GM20000 (cell line): ENCODE data around the gene ASNSD1.

Source experiments
- DNase-seq: peaks from one replicate; pipeline ENCODE4 v3.0.0; 2012; ENCODE audit warnings: low spot score
- TF ChIP-seq, protein P1 (sequence below): IDR thresholded peaks from 2 replicates; pipeline ENCODE4 v1.5.1; 2012; ENCODE audit warnings: mild to moderate bottlenecking, control low read depth; ENCODE audit errors: extremely low read depth, missing control alignments

ASNSD1 gene

DNA sequence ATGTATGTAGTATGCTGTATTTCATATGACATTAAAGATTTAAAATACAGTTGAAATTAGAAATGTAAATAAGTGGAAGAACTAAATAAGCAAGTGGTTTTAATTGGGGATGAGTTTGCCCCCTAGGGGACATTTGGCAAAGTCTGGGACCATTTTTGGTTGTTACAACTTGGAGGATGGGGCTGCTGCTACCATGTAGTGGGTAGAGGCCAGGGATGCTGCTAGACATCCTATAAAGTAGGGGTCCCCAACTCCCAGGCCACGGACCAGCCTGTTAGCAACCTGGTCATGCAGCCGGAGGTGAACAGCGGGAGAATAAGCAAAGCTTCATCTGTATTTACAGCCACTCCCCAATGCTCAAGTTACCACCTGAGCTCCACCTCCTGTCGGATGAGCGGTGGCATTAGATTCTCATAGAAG lies 27.9 kb upstream of the ASNSD1 start:
- no peak for DNase-seq
- TF ChIP-seq, protein P1, sequence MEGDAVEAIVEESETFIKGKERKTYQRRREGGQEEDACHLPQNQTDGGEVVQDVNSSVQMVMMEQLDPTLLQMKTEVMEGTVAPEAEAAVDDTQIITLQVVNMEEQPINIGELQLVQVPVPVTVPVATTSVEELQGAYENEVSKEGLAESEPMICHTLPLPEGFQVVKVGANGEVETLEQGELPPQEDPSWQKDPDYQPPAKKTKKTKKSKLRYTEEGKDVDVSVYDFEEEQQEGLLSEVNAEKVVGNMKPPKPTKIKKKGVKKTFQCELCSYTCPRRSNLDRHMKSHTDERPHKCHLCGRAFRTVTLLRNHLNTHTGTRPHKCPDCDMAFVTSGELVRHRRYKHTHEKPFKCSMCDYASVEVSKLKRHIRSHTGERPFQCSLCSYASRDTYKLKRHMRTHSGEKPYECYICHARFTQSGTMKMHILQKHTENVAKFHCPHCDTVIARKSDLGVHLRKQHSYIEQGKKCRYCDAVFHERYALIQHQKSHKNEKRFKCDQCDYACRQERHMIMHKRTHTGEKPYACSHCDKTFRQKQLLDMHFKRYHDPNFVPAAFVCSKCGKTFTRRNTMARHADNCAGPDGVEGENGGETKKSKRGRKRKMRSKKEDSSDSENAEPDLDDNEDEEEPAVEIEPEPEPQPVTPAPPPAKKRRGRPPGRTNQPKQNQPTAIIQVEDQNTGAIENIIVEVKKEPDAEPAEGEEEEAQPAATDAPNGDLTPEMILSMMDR, result no peak

DNA sequence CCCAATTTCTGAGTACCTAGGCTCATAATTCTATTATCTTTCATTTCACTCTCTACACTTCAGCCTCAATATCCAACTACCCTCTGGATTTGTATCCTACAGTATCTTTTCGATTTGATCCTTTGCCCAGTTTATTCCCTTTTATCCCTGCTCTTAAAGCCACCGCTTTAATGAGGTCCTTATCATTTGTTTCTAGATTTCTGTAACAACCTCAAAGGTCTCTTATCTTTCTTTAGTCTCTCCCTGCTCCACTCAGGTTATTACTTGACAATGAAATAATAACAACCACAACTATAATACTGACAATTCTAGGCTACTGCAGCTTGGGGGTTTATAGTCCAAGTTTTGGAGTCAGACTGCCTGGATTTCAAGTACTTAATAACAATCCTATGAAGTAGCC lies 25.9 kb upstream of the ASNSD1 start:
- DNase-seq, result no peak
- TF ChIP-seq, protein P1, result no peak

DNA sequence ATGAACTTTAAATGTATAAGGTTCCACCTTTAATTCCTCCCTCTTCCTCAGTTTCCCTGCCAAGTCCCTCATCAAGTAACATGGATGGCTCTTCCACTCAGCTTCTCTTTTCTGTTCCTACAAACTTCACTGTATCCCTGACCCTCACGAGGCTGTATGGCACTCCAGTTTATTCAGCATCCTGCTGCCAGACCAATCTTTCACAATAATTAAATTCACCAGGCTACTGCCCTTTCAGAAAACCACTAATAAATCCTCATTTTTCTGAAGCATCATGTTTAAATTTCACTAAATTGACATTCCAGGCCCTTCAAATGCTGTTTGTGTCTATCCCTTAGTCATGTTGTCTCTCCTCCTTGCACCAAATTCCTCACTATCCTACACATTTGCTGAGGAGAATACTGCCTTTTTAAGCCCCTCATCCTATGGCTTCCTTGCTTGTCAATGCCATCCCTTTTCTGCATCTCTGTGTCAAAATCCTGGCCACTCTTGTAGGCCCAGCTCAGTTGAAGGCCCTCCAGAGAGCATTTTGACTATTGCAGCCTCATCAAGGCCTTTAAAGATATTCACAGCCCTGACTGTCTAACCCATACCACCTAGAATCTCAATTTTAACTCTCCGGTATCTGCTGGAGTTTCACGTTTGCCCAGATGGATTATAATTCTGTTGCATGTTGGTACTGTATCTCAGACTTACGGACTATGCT lies 22.8 kb upstream of the ASNSD1 start:
- no peak for DNase-seq
- TF ChIP-seq, protein P1, result no peak

DNA sequence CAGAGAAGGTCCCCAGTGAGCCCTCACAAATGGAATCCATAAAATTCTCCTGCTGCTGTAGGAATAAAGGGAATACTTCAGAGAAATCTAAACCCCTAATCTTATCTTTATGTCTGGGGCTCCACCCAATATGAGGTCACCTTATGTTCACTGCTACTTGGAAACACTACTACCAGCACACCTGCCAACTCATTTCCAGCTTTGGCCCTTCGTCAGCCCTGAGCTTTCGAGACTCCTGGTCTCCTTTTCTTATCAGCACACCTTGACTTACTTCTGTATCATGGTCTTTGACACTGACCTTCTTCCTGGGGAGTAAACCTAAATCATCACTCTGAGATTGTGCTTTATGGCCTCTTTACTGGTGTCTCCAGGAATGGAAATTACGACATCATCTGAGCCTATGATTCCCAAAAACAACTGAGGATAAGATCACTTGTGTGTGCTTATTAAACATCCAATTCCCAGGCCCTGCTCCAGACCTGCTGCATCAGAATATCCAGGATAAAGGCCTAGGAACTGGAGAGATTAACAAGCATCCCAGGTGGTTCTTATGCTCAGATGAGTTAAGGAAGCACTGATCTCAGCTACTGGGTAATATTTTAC lies 22.2 kb upstream of the ASNSD1 start:
- TF ChIP-seq, protein P1, result no peak
- DNase-seq, result no peak

DNA sequence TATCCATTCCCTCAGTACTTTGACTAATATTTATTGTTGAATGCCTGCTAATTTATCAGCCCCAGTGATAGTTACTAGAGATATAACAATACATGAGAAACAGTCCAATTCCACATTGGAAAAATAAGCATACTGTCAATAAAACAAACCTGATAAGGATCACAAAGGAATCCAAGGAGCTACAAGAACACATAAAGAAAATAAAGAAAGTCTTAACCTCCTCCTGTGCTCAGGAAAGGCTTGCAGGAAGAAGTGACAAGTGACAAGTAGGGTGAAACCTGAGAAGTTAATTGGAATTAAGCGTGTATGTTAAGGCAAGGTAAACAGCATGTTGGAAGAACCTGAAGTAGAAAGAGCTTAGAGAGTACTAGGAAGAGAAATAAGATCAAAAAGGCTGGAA lies 20.3 kb upstream of the ASNSD1 start:
- TF ChIP-seq, protein P1, result no peak
- no peak for DNase-seq

DNA sequence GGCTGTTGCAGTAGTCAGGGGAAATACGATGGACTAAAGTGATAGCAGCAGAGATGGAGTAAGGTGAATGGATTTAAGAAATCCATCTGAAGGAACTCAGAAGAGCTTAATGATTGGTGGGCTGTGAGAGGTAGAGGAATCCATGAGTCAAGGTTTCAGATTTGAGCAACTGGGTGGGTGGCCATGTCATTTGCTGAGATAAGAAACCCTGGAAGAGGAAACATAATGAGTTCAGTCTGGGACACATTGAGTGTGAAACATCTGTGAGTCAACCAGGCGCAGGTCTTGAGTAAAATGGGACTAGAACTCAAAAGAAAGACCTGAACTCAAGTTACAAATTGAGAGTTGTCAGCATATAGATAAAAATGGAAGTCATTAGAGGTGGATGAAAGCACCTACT lies 19.7 kb upstream of the ASNSD1 start:
- DNase-seq, result no peak
- TF ChIP-seq, protein P1, result no peak

DNA sequence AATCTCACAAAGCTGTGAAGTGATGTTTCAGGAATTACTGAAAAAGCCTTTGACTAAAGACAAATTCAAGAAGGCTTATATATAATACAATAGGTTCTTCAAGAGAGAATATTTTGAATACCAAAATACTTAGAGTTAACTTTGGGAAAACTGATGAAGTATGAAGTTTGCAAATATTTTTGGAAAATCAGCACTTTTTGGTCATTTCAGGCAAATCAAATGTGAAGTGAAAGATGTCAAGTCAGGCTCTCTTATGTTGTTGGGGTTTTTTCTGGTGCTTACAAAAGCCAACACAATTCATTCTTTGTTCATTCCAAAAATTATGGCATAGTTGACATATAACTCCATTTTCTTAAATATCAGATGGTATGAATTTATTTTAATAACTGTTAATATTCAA lies 14.7 kb upstream of the ASNSD1 start:
- TF ChIP-seq, protein P1, result no peak

More for the DNA sequence above, 14.7 kb upstream of the ASNSD1 start:
- DNase-seq, result no peak
